HCT116 (cell line): ENCODE measurements around the gene USP7. TPM values are rescaled to one million over a fixed set of nuclear protein-coding genes. Genes with fewer than 3 reads are reported as not detected.

Experiments used
- ATAC-seq: fragments of 200-7000 bp; cut with Tn5 transposase; 2 replicates; pipeline ENCODE4 v1.9.1; 2020; ENCODE audit warnings: mild to moderate bottlenecking, moderate library complexity
- BruUV-seq: library from RNA; stranded (reverse); fragments of 400-500 nt; replicated peaks from 2 replicates; lab custom pipeline; 2021; lab: Mats Ljungman, UMichigan
- CTCF ChIA-PET: fragments of 300-600 bp; sonication (Branson Sonifier 250); formaldehyde crosslinking; loops from one replicate; lab custom pipeline; 2021; ENCODE audit warnings: antibody characterized with exemption; lab: Charles Lee
- POLR2A ChIA-PET: fragments of 300-600, 350-600 bp; sonication (Branson Sonifier 250); formaldehyde crosslinking; loops from one replicate; lab custom pipeline; 2021; ENCODE audit warnings: antibody characterized with exemption; lab: Charles Lee
- RAD21 ChIA-PET, 2 experiments: fragments of 300-600 bp; sonication (Branson Sonifier 250); formaldehyde crosslinking; loops; one replicate each; lab custom pipeline; 2023; ENCODE audit warnings: low total read pairs in 2 of 2; ENCODE audit not compliant: uncharacterized antibody in 2 of 2, unreplicated experiment in 2 of 2, low non-redundant PET in 1 of 2; lab: Charles Lee
- DNase-seq: peaks from one replicate; pipeline ENCODE4 v3.0.0-alpha.2; 2010; ENCODE audit warnings: low read depth, low spot score
- H2AFZ ChIP-seq: fragments of 200-600 bp; shearing (Covaris generic), sonication (generic); 2 replicates; pipeline ENCODE4 v1.6.1; 2017; ENCODE audit warnings: low read depth, mixed run types, mixed read lengths, antibody characterized with exemption, low read length; ENCODE audit not compliant: poor library complexity, severe bottlenecking
- H3K27ac ChIP-seq: 2 replicates; pipeline ENCODE4 v1.5.1; 2012; ENCODE audit warnings: low read depth, low read length
- H3K27me3 ChIP-seq: fragments of 200-600 bp; sonication (generic); 2 replicates; pipeline ENCODE4 v1.6.1; 2016; ENCODE audit warnings: mixed run types, low read length, mixed read lengths; ENCODE audit not compliant: insufficient read depth
- H3K36me3 ChIP-seq, 2 experiments: fragments of 200-500 bp in 1 of 2; fragments of 200-600 bp in 1 of 2; sonication (Bioruptor generic) in 1 of 2; sonication (generic) in 1 of 2; 2 replicates each; pipeline versions ENCODE4 v1.5.1 to v1.6.1; 2014 to 2016; ENCODE audit warnings: low read length in 2 of 2, inconsistent platforms in 1 of 2, mixed read lengths in 1 of 2, mixed run types in 1 of 2; ENCODE audit not compliant: insufficient read depth in 2 of 2, control insufficient read depth in 1 of 2
- H3K4me1 ChIP-seq, 2 experiments: fragments of 200-600 bp in 1 of 2; sonication (generic) in 1 of 2; 2 replicates each; pipeline versions ENCODE4 v1.5.1 to v1.6.1; 2012 to 2017; ENCODE audit warnings: low read length in 2 of 2, inconsistent platforms in 1 of 2, mild to moderate bottlenecking in 1 of 2, mixed read lengths in 1 of 2, mixed run types in 1 of 2, moderate library complexity in 1 of 2; ENCODE audit not compliant: insufficient read depth in 2 of 2, control insufficient read depth in 1 of 2
- H3K4me2 ChIP-seq: fragments of 200-600 bp; sonication (generic); 2 replicates; pipeline ENCODE4 v1.6.1; 2017; ENCODE audit warnings: mixed run types, low read length, mixed read lengths
- H3K4me3 ChIP-seq, 2 experiments: fragments of 200-600 bp in 1 of 2; sonication (generic) in 1 of 2; replicated peaks in 1 of 2; 2 replicates each; pipeline ENCODE4 v1.5.1; 2011 to 2016; ENCODE audit warnings: low read length in 2 of 2, control low read depth in 1 of 2, low read depth in 1 of 2, mild to moderate bottlenecking in 1 of 2, mixed read lengths in 1 of 2, mixed run types in 1 of 2
- H3K79me2 ChIP-seq: fragments of 200-600 bp; sonication (generic); 2 replicates; pipeline ENCODE4 v1.6.1; 2017; ENCODE audit warnings: mild to moderate bottlenecking, mixed run types, low read length, moderate library complexity, mixed read lengths; ENCODE audit not compliant: insufficient read depth
- H3K9ac ChIP-seq: fragments of 200-600 bp; sonication (generic); 2 replicates; pipeline ENCODE4 v1.6.1; 2016; ENCODE audit warnings: low read length, mixed read lengths
- H3K9me2 ChIP-seq: fragments of 200-600 bp; sonication (generic), shearing (Covaris generic); 2 replicates; pipeline ENCODE4 v1.6.1; 2017; ENCODE audit warnings: mixed run types, mild to moderate bottlenecking, moderate library complexity; ENCODE audit not compliant: insufficient read depth
- H3K9me3 ChIP-seq, 2 experiments: fragments of 200-500 bp in 1 of 2; fragments of 200-600 bp in 1 of 2; sonication (Bioruptor generic) in 1 of 2; sonication (generic) in 1 of 2; 2 replicates each; pipeline ENCODE4 v1.6.1; 2014 to 2017; ENCODE audit warnings: low read length in 2 of 2, mixed read lengths in 2 of 2, inconsistent platforms in 1 of 2, low read depth in 1 of 2, mild to moderate bottlenecking in 1 of 2, mixed run types in 1 of 2, moderate library complexity in 1 of 2; ENCODE audit not compliant: control insufficient read depth in 1 of 2, insufficient read depth in 1 of 2
- H4K20me1 ChIP-seq: fragments of 200-600 bp; sonication (generic), shearing (Covaris generic); 2 replicates; pipeline ENCODE4 v1.6.1; 2017; ENCODE audit warnings: mixed run types, mild to moderate bottlenecking, moderate library complexity; ENCODE audit not compliant: insufficient read depth
- CBX3 ChIP-seq: IDR thresholded peaks from 2 replicates; pipeline ENCODE4 v1.6.1; 2012; ENCODE audit warnings: low read depth
- CEBPB ChIP-seq: IDR thresholded peaks from 2 replicates; pipeline ENCODE4 v1.6.1; 2012; ENCODE audit warnings: low read depth
- CTCF ChIP-seq, 3 experiments: fragments of 200-600 bp in 1 of 3; sonication (generic) in 1 of 3; IDR thresholded peaks in 2 of 3; conservative IDR thresholded peaks in 1 of 3; 2 replicates each; pipeline ENCODE4 v1.5.1; 2012 to 2017; ENCODE audit warnings: low read depth in 2 of 3, low read length in 2 of 3, antibody characterized with exemption in 1 of 3, borderline replicate concordance in 1 of 3, control low read depth in 1 of 3, mild to moderate bottlenecking in 1 of 3, mixed read lengths in 1 of 3, mixed run types in 1 of 3, moderate library complexity in 1 of 3; ENCODE audit not compliant: insufficient read depth in 1 of 3
- EGR1 ChIP-seq: IDR thresholded peaks from 2 replicates; pipeline ENCODE4 v1.6.1; 2012; ENCODE audit warnings: low read depth
- ELF1 ChIP-seq: IDR thresholded peaks from 2 replicates; pipeline ENCODE4 v1.6.1; 2012; ENCODE audit warnings: low read depth, borderline replicate concordance
- FOSL1 ChIP-seq: IDR thresholded peaks from 2 replicates; pipeline ENCODE4 v1.6.1; 2012; ENCODE audit warnings: low read depth
- POLR2AphosphoS5 ChIP-seq: IDR thresholded peaks from 2 replicates; pipeline ENCODE4 v1.6.1; 2011; ENCODE audit warnings: mild to moderate bottlenecking, low read depth, low read length, moderate library complexity
- RAD21 ChIP-seq: IDR thresholded peaks from 2 replicates; pipeline ENCODE4 v1.6.1; 2012; ENCODE audit warnings: low read depth, mild to moderate bottlenecking
- REST ChIP-seq: IDR thresholded peaks from 2 replicates; pipeline ENCODE4 v1.6.1; 2012; ENCODE audit warnings: low read depth
- SIN3A ChIP-seq: IDR thresholded peaks from 2 replicates; pipeline ENCODE4 v1.6.1; 2012; ENCODE audit warnings: low read depth
- SP1 ChIP-seq: IDR thresholded peaks from 2 replicates; pipeline ENCODE4 v1.6.1; 2012; ENCODE audit warnings: low read depth
- SRF ChIP-seq: IDR thresholded peaks from 2 replicates; pipeline ENCODE4 v1.6.1; 2012; ENCODE audit warnings: low read depth
- TCF7L2 ChIP-seq: IDR thresholded peaks from 2 replicates; pipeline ENCODE4 v1.7.0; 2011; ENCODE audit warnings: borderline replicate concordance, inconsistent platforms; ENCODE audit not compliant: insufficient read depth, insufficient read length; ENCODE audit errors: extremely low read depth
- YY1 ChIP-seq: IDR thresholded peaks from 2 replicates; pipeline ENCODE4 v1.6.1; 2011; ENCODE audit warnings: low read length, low read depth, moderate library complexity, mild to moderate bottlenecking; ENCODE audit not compliant: insufficient replicate concordance; ENCODE audit errors: extremely low read depth
- ZBTB33 ChIP-seq: IDR thresholded peaks from 2 replicates; pipeline ENCODE4 v1.6.1; 2011; ENCODE audit warnings: mild to moderate bottlenecking, low read length, moderate library complexity; ENCODE audit not compliant: insufficient replicate concordance; ENCODE audit errors: extremely low read depth
- ZFX ChIP-seq: fragments of 450-650 bp; IDR thresholded peaks from 2 replicates; pipeline ENCODE4 v1.6.1; 2017
- ZNF274 ChIP-seq: fragments of 200-500 bp; sonication (Bioruptor generic); IDR thresholded peaks from 2 replicates; pipeline ENCODE4 v1.6.1; 2014; ENCODE audit warnings: mild to moderate bottlenecking, low read depth, low read length, inconsistent platforms
- intact Hi-C: fragments of 100-400 bp; cut with micrococcal nuclease; formaldehyde crosslinking; loops from 2 replicates; pipeline ENCODE4 v1.10.0; 2022
- total RNA-seq: library from RNA; stranded (reverse); gene quantifications from one replicate; pipeline ENCODE4 v1.2.1, GENCODE V29; 2021; ENCODE audit not compliant: unreplicated experiment
- TF ChIP-seq, protein P1 (sequence below): IDR thresholded peaks from 2 replicates; pipeline ENCODE4 v1.6.1; 2012
- TF ChIP-seq, protein P2 (sequence below): IDR thresholded peaks from 2 replicates; pipeline ENCODE4 v1.6.1; 2012

USP7 gene
- total RNA-seq, 1 experiment from 2014 or later: 154 TPM

DNA sequence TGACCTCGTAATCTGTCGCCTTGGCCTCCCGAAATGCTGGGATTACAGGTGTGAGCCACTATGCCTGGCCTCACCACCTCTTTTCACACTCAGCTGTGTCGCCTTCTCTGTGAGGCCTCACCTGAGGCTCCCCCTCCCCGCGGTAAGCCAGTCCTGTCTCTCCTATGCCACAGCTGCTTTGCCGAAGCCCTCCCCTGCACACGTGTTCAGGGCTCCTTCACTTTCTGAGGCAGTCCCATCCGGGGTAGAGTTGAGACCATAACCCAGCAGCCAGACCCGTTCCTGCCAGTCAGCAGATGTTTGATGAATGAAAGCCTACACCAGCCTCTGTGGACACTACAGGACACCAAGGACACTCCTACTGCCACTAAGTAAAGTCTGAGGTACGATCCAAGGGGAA lies 10.6 kb downstream of the USP7 start:
- TF ChIP-seq TCF7L2 (no peak), ZBTB33 (no peak), ELF1 (no peak), EGR1 (no peak), CTCF (IDR thresholded peaks at IDR 0.05 in 2 of 3, conservative IDR thresholded peaks at IDR 0.05 in 1 of 3; ENCODE audit: borderline replicate concordance in 1 of 3, insufficient read depth in 1 of 3, low read depth in 2 of 3, low read length in 2 of 3) (no peak), ZFX (no peak), SRF (no peak), REST (no peak), SIN3A (no peak), ZNF274 (no peak), CBX3 (no peak), CEBPB (no peak), POLR2AphosphoS5 (no peak), RAD21 (no peak), YY1 (no peak), FOSL1 (no peak), SP1 (no peak)
- TF ChIP-seq, protein P1, sequence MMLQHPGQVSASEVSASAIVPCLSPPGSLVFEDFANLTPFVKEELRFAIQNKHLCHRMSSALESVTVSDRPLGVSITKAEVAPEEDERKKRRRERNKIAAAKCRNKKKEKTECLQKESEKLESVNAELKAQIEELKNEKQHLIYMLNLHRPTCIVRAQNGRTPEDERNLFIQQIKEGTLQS: no peak
- TF ChIP-seq, protein P2, sequence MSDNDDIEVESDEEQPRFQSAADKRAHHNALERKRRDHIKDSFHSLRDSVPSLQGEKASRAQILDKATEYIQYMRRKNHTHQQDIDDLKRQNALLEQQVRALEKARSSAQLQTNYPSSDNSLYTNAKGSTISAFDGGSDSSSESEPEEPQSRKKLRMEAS: no peak
- Histone ChIP-seq H3K4me2 (no peak overlapping the region), H3K4me3 (no peak overlapping the region), H3K27ac (no peak overlapping the region), H3K79me2 (peaks cover 95% of the 10 kb centered on the region), H3K9me2 (no peaks in the 10 kb centered on the region), H3K27me3 (no peaks in the 10 kb centered on the region), H3K4me1 (peaks cover 4 to 22% of the 10 kb centered on the region in 2 experiments), H3K9ac (no peak overlapping the region), H4K20me1 (peaks cover 59% of the 10 kb centered on the region; the same call in 1 of the 2 replicates), H3K36me3 (no peaks in the 10 kb centered on the region), H3K9me3 (no peaks in the 10 kb centered on the region), H2AFZ (no peak overlapping the region)
- ATAC-seq: no peak
- no peak for DNase-seq
- no TSS peak for BruUV-seq
- ChIA-PET RAD21 (no interaction called here), POLR2A (no interaction called here), CTCF (no interaction called here)
- intact Hi-C loops: no loop called here
